ENCODE measurements around the gene SLC6A12.
A peak's percentile ranks its signal among the peaks of the same experiment; 100 is the strongest.
"Not testable (repeated sequence)": the region's sequence is repeated elsewhere in the genome, so short reads cannot be mapped to it uniquely, and the experiment has no call there.

SLC6A12 gene

DNA sequence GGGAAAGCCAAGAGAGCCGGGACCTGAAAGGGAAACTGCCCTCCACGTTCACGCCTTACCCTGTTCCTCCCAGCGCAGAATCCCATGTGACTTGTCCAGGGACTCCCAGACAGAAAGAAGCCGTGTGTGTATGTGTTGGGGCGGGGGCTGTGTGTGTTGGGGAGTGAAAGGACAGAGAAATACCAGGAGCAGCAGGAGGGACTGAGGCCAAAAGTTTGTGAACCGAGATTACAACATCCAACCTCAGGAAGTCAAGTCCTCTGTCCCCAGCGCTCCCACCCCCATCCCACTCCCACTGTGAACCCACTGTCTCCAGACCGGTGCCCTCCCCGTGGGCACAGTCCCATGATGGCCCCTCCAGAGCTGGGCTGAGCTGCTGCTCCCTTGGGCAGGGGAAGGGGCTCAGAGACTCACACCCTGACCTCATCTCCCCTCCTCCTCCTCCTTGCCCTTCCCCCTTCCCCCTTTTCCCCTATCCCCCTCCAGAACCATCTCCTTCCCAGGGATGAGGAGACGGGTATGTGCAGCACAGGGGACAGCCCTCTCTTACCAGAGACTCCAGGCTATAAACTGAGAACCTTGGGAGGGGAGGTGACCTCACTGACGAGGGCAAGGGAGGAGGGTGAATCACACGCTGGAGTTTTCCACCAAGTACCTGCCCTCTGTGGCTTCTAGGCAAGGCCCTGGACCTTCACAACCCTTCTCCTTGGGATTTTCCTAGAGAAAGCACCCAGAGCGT, at the start of gene SLC6A12:
SLC6A12 (minus strand) TSS at position 155 of the 739 bp plus-strand sequence. CDS start 4,171 bp downstream, outside the sequence.
- DNase-seq, result peak; percentile 60 to 85

DNA sequence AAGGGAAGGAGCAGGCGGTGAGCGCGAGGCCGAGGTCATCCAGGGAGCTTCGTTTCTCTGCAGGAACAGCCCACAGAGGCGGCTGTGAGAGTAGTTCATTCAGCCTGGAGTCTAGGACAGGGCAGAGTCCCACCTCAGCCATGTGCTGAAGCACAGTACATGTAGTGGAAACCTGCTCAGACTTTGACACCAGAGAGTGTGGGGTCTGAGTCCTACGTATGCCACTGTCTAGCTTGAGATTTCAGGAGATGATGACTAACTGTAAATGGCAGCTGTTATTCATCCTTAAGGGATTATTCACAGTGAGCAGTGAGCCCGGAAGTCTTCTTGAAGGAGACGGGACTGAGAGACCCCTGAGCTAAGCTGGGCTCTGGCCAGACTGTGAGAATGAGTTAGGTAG, 49.6 kb upstream of the SLC6A12 start:
- no peak for DNase-seq

DNA sequence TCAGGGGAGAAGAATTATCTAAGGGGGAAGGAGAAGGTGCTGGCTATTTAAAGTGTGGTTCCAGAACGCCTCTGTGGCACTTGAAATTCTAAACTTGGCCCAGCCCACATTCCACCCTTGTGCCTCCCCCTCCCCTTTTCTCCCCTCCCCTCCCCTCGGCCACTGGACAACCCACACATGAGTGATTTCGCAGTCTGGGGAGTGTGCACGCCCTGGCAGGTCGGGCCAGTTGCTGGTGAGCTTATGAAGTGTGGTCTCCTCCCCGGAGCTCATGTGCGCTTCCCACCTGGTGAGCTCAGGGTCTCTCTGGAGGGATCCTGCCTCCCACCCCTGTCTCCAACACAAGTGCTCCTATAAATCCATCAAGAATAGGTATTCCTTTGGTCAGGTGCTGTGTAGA, 48.9 kb upstream of the SLC6A12 start, which contains the start of gene SLC6A13:
SLC6A13 (minus strand) TSS at position 20 of the 400 bp plus-strand sequence. CDS start 2,784 bp downstream, outside the sequence.
- DNase-seq, result no peak

DNA sequence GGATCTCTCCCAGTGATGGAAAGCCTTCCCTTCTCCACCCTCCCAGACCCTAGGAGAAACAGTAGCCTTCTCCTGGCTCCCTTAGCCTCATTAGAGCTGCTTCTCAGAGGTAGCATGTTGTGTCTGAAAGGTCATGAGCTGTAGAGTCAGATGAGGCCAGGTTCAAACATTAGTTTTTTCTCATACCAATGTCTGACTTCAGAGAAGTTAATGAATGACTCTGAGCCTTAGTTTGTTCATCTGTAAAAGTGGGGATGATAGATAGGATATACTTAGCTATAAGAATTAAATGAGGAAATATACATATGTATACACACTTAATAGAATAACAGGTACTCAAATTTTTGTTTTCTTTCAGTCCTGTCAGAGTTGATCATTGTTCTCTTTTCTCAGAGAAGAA, 48.2 kb upstream of the SLC6A12 start:
- no peak for DNase-seq

DNA sequence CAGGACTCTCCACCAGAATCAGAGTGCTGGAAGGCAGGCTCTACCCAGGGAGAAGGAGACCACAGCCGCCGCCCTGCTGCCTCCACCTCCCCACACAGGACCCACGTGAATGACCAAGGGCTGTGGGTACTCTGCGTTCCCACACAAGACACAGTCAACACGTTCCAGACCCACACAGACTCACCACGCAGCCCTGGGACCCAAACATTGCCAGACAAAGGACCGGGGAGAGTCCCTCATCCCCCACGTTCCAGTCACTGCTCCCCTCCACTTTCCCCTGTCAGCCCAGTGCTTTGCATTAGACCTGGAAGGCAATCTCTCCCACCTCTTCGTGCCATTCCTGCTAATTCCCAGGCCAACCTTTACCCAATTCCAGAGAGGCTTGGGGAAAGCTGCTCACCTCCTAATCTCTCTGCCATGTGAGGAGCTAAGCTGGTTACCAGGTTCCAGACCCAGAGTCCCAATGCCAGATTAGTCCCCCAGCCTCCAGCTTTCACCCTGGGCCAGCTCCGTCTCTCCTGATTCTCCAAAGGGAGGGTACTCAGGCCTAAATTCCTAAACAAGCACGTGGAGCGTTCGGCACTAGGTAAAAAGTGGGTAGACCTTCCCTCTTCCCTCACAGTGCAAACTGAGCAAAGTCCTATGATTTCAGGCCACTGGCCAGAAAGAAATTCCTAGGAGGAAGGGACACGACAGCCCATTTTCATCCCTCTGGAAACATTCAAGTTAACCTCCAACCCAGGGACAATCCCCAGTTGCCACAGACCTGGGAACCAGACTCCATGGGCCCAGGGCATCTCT, 43.8 kb upstream of the SLC6A12 start:
- no peak for DNase-seq

DNA sequence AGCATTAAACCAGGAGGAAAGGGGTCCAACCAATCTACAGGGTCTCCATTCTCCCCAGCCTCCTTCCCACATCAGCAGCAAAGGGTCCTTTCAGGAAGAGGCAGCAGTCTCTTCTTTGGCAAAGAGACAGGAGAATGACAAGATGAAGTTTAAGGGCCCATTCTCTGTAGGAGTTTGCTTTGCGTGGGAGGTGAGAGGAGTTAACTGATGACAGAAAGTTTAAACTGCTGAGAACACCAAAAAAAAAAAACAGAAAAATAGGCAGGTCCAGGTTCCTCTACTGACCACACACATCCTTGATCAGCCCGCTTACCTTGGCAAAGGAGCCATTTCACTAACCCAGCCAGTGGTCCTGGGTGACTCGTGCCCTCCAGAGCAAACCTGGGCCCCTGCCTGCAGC, 43.0 kb upstream of the SLC6A12 start:
- DNase-seq, result no peak

DNA sequence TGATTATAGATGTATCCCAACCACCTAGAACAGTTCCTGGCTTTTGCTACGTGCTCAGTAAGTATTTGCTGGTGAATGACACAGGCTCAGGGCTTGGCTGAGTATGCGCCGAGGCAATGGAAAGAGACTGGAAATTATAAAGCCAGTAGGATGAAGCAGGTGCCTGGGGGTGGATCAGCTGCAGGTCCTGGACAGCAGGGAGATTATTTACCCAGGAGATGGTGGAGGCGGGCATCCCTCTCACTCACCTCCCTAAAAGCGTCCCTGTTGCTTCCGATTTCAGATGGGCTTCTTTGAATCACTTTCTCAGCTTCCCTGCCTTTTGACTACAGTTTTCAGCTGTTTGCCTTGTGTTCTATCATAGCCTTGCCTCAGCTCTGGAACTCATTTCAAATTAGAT, 42.3 kb upstream of the SLC6A12 start:
- no peak for DNase-seq

DNA sequence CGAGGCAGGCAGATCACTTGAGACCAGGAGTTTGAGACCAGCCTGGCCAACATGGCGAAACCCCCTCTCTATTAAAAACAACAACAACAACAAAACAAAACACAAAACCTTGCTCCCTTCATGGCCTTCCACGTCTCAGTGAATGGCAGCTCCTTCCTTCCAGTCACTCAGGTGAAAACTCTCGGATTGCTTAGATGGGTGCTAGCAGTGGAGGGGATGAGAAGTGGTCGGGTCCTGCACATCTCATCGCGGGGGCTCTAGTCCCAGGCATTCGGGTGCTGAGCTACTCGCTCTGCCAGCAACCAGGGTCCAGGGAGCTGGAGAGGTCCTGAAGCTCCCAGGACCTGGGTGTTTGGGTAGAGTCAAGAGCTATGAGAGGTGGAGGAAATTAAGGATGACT, 41.0 kb upstream of the SLC6A12 start:
- no peak for DNase-seq

DNA sequence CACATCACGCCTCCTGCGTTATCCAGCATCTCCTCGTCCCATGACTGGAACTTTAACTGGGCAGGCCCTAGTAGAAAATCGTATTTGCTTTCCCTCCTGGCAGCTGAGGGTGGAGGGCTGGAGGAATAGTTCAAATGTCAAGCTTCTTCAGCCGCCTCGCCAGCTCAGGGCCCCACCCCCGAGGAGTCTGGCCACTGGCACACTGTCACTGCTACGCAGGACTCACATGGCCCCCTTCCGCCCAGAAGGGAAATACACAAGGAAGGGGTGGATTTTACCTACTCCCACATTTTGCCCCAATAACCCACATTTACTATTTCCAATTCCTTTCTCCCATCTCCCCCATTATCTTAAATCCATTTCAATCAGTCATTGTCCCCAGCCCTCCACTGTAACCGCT, 40.1 kb upstream of the SLC6A12 start:
- no peak for DNase-seq

DNA sequence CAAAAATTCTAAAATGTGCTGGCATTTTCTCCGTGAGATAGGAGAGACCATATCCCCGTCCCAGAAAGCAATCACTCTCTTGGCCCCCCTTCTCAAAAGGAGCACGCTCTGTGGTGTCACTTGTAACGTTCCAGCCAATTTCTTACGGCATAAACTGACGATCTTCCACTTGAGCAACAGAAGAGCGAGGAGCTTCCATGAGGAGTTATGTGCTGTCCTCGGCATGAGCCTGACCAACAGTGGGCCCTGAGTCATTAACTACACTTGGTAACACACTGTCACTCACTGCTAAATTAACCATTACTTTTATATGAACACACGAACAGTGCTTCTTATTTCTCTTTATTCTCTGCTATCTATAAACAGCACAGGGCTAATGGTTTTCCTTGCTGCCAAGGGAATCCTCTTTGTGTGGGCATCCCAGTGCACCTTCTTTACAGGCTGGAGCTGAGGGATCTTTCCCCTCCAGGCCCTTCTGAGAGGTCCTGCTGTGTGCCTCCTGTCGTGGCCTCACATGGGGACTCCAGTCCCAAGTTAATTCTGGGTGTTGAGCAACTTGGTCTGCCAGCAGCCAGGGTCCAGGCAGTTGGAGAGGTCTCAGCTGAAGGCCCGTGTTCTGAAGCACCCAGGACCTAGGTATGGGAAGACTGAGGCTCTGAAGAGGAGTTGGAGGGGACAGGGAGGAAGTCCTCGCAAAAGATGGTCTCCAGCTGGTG, 39.3 kb upstream of the SLC6A12 start:
- DNase-seq, result no peak

DNA sequence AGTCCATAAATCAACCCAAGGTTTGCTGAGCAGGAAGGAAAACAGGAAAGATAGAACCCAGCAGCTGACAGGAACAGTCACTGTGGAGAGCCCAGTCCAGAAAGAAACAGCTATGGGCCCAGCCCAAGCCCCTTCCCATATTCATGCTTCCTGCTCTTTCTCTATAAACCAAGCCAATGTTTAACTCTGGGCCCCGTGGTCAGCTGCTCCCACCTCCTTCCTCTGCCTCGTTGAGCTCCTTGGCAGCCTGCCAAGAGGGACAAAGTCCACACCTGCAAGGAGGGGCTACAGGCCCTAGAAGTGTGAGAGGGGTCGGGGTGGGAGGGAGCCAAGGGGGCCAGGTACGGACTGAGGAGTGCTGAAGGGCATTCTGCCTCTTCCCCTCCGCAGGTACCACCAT, 38.7 kb upstream of the SLC6A12 start:
- DNase-seq, result no peak

DNA sequence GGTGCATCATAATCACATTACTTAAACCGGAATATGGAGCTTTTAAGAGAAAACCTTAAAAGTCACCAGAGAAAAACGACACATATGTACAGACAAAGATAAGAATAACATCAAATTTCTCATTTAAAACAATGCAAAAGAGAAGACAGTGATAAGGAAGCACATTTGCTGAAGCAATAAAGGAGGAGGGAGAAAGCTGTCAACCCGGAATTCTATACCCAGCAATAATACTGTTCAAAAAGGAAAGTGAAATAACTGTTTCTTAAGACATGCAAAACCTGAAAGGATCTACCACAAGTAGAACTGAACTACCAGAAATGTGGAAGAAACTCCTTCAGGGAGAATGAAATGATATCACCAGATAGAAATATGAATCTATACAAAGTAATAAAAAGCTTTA, 33.3 kb upstream of the SLC6A12 start:
- DNase-seq, result no peak

DNA sequence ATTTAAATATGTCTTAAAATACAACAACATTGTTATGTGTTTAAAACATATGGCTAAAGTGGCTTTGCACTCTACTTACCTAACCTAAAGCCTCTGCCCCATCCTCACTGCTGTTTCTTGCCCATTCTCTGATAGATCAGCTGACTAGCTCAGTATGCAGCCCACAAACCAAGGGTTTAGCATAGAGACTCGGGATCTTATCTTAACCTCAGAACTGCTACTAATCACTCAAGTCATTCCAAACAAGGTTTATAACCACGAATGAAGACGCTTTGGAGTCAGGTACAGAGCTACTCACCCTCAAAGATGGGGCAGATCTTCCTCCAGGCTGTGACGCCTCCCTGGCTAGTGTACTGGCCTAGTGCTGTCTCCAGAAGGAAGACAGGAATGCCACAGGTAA, 29.4 kb upstream of the SLC6A12 start:
- DNase-seq, result no peak

DNA sequence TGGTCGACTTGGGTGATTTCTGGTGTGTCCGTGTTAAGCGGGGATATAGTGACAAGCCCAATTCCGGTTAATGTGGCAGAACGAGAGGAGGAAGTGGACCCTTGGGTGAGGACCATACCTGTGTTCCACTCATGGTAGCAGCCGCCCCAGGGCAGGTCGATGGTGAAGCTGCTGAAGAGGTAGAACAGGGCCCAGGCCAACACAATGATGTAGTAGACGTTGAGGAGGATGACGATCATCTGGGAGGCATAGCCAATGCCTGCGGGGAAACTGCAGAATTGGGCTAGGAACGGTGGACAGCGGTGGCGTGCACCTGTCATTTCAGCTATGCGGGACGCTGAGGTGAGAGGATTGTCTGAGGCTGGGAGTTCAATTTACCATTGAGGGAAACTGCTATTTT, 28.5 kb upstream of the SLC6A12 start:
- no peak for DNase-seq

DNA sequence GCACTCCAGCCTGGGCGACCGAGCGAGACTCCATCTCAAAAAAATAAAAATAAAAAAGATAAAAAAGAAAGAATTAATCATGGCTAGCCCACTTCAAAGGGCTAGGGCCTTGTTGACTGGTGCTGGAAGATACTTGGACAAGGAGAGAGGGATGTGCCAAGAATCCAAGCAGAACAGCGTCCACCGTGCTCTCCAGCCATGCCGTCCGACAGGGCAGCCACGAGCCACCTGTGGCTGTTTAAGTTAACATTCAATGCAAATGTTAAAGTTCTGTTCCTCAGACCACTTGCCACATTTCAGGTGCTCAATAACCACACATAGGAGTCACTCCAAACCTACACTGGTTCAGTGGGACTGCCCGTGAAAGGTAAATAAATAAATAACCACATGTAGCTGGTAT, 27.3 kb upstream of the SLC6A12 start:
- no peak for DNase-seq

DNA sequence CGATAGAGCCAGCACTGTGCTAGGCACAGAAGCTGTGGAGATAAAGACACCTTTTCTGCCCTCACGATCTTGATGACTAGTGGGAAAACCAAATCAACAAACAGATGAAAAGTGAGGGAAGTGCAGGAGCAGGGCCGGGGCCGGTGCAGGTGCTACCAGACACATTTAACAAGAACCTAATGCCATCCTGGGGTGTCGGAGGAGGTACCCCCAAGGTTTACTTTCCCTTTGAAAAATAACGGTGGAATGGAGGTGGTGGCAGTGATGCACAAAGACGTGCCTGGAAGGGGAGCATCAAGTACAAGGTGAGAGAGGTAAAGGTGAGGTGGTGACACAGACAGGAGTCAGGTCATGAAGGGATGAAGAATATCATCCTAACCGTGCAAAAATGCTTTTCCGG, 26.6 kb upstream of the SLC6A12 start:
- no peak for DNase-seq

DNA sequence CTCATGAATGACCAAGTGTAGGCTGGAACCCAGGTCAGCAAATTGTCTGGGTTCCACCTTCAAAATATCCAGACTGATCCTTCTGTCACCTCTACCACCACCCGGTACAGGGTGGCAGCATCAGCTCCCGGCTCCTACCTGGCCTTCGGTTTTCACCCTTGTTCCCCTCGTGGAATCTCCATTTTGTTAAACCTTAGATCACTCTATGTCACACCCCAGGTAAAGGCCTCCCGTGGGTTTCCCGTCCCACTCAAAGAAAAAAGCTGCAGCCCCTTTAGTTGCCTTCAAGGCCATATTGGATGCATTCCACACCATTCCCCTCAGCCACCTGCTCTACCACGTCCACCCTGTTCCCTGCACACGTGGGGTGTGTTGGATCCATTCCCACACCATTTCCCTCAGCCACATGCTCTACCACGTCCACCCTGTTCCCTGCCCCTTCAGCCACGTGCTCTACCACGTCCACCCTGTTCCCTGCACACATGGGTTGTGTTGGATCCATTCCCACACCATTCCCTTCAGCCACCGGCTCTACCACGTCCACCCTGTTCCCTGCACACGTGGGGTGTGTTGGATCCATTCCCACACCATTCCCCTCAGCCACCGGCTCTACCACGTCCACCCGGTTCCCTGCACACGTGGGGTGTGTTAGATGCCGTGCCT, 24.9 kb upstream of the SLC6A12 start:
- DNase-seq, result no peak

DNA sequence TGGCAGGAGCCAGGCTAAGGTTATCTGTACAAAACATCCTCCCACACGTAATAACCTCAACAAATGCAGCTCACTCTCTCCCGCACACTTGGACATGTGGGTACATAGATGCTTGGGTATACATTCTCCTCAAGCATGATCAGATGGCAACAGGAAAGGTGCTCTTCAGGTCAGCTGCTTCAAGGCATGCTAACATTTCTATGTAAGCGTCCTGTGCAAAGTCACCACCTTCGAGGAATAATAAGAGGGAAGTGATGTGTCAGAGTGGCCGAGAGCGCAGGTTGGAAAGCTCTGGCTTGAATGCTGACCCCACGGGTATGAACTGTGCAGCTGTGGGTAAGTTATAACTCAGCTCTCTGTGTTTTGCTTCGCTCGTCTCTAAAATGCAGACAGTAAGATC, 24.2 kb upstream of the SLC6A12 start:
- DNase-seq, result no peak

DNA sequence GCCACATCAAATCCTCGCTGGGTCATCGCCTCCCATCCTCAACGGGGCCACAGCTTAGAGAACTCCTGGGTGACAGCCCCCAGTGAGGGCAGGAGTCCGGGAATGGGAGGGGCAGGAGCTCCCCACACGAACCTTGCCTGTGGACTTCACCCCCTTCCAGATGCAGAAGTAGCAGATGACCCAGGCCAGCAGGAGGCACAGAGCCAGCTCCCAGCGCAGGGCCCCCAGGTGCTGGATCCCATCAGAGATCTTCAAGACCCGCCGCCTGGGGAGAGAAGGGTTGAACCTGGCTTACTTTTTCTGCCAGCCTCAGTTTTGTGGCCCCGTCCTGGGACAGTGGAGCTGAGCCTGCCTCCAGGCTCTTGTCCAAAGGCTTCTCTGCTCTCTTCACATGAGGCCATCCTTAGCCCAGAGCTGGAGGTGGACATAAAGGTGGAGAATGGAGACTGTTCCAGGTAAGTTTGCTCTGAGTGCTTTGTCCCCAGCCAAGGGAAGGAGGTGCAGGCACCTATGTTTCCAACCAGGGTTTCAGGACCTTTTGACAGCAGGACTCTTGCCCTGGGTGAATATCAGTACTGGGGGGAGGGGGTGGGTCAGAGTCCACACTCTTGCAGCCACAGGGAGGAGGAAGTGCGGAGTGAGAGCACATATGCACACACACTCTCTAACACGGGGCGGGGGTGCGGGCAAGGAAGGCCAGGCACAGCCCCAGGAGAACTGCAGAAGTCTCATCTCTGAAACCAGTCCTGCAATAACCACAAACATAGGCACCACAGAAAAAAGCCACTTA, 23.3 kb upstream of the SLC6A12 start:
- no peak for DNase-seq

DNA sequence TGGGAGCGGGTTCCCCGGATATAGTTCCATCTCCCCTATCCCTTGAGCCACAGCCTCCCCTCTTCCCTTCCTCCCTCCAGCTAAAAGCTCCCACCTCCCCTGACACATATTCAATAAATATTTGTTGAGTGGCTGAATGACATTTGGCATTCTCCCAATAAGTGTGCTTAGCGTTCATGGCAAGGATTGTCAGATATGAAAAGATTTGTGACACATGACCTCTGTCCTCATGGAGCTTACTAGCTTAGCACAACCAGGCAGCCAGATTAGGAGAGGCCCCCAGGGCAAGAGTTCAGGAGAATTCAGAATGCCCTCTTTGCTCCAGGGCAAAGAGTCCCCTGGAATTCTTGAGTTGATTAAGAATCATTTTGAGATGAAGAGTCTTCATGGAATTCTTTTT, 22.5 kb upstream of the SLC6A12 start:
- DNase-seq, result no peak

DNA sequence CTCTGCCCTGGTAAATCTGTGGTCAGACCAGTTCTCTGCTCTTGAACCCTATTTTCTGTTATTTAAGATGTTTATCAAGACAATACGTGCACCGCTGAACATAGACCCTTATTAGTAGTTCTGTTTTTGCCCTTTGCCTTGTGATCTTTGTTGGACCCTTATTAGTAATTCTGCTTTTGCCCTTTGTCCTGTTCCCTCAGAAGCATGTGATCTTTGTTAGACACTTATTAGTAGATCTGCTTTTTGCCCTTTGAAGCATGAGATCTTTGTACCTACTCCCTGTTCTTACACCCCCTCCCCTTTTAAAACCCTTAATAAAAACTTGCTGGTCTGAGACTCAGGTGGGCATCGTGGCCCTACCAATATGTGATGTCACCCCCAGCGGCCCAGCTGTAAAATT, 22.0 kb upstream of the SLC6A12 start:
- not testable (repeated sequence) for DNase-seq

DNA sequence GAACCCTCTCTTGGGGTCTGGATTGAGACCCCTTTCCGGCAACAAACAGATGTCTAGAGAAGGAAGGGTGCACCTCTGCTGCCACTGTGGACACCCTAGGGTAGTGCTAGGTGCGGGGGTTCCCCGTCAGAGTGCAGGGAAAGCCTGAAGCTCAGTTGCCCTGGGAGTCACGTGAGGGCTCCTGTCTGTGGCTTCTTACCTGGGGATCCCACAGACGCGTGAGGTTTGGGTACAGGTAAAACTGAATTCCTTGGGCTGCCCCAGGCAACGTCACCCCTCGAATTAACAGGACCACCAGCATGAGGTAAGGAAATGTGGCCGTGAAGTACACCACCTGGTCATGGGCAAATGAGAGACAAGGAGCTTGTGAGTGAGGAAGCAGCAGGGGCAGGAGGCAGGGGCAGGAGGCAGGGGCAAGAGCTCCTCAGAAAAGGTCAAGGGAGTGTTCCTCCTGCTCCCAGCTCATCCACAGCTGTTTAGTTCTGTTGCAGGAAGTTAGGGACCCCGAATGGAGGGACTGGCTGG, 21.0 kb upstream of the SLC6A12 start:
- no peak for DNase-seq

Data from inflammatory macrophage treated with lipopolysaccharide for 1 hour (primary cell).